Activated T-cell treated with anti-CD3 and anti-CD28 coated beads, Interleukin-2, amount 50 U/mL, for 72 hours (primary cell): ENCODE data around the gene CNTFR. TPM values are rescaled to one million over a fixed set of nuclear protein-coding genes. Genes with fewer than 3 reads are reported as not detected.

Experiments used
- ATAC-seq, 2 donors: fragments of 150-1000 bp; cut with Tn5 transposase; replicated peaks in 1 of 2; 2 replicates each; pipeline ENCODE4 v1.10.0; 2021; ENCODE audit warnings: moderate library complexity in 2 of 2, mild to moderate bottlenecking in 1 of 2
- DNase-seq, 2 donors: peaks; one replicate each; pipeline ENCODE4 v3.0.0; 2021 to 2022; ENCODE audit warnings: mixed read lengths in 1 of 2
- H3K27ac Mint-ChIP-seq: one replicate; pipeline ENCODE4 v1.8.0; 2022; ENCODE audit warnings: mild to moderate bottlenecking, moderate library complexity, mixed read lengths
- H3K27me3 Mint-ChIP-seq: one replicate; pipeline ENCODE4 v1.8.0; 2022; ENCODE audit warnings: low read depth, mixed read lengths
- H3K36me3 Mint-ChIP-seq, 2 donors: one replicate each; pipeline ENCODE4 v1.8.0; 2022; ENCODE audit warnings: mixed read lengths in 2 of 2, mild to moderate bottlenecking in 1 of 2; ENCODE audit not compliant: insufficient read depth in 2 of 2
- H3K4me1 Mint-ChIP-seq: one replicate; pipeline ENCODE4 v1.8.0; 2022; ENCODE audit warnings: low read depth, mixed read lengths
- H3K4me3 Mint-ChIP-seq, 2 donors: one replicate each; pipeline ENCODE4 v1.8.0; 2022; ENCODE audit warnings: mild to moderate bottlenecking in 2 of 2, mixed read lengths in 2 of 2, moderate library complexity in 2 of 2
- H3K9me3 Mint-ChIP-seq, 2 donors: one replicate each; pipeline ENCODE4 v1.8.0; 2022; ENCODE audit warnings: mixed read lengths in 2 of 2
- total RNA-seq, 2 donors: library from RNA; stranded (reverse); gene quantifications; one replicate each; pipeline ENCODE4 v1.2.3, GENCODE V29; 2022

Gene CNTFR
- total RNA-seq, 2 donors from 2014 or later, result not detected

DNA sequence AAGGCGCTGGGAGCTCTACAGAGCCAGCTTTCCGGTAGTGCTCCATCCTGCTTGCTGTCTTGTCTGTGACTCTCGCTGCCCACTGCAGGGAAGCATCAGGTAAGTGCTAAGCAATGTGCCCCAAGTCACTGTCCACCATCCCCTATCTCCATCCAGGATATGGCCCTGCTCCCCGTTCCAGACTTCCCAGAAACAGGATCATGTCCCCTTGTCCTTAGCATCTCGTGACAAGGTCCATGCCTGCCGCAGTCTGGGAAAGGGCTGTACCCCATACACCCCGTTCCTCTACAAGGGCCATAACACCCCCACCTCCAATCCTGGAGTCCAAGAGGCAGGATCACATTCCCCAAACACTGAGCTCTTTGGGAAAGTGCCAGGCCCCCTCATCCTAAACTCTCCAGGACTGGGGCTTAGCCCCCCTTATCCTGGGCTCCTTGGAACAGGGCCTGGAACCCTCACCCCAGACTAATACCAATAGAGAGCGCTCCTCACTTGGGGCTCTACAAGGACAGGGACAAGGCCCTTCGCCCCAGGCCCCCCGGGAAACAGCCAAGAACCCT is 21.8 kb upstream of the CNTFR start:
- no peak for DNase-seq
- H3K4me3 Mint-ChIP-seq, result peak overlapping the region; percentile 93 to 95

DNA sequence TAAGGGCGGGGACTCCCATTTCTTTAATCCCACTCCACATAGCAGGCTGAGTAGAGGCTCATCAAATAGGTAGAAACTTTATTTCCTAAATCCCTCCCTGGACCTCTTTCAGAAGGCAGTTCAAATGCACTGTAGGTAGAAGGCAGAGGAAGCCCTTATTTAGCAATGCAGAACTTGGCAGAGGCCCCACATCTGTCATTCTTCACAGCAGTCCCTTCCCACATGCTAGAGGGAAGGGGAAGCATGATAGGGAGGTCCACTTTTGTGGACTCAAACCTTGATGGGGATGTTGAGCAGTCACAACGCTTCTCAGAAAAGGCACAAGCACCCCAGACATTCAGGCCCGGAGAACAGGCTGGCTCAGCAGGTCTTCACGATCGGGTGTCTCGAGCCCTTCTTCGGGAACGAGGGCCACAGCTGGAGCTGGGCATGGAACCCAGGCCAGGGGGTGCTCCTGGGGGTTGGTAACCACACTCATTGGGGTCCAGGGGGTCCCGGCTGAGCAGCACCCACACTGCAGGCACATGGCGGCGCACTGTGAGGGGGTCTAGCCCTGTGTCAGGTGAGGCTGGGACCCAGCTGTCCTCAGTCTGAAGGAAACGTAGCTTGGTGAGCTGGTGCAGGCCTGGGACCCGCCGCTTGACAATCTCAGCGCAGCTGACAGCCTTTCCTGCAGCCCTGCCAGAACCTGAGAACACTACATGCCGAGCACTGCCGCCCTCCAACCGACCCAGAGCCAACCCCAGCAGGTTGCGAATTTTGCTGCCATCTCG is 21.1 kb upstream of the CNTFR start:
- Mint-ChIP-seq H3K27ac (no peak overlapping the region), H3K9me3 (no peaks in the 10 kb centered on the region), H3K36me3 (peaks cover 0 to 3% of the 10 kb centered on the region in 2 donors), H3K4me3 (peak overlapping the region; percentile 93 to 95), H3K27me3 (no peaks in the 10 kb centered on the region), H3K4me1 (peaks cover 22% of the 10 kb centered on the region)
- ATAC-seq (no peak), DNase-seq (no peak)

More for the DNA sequence above, 21.8 kb upstream of the CNTFR start:
- H3K36me3 Mint-ChIP-seq, result peaks cover 0 to 5% of the 10 kb centered on the region in 2 donors
- no peaks in the 10 kb centered on the region for H3K27me3 Mint-ChIP-seq
- H3K27ac Mint-ChIP-seq, result peak overlapping the region; percentile 95
- no peaks in the 10 kb centered on the region for H3K9me3 Mint-ChIP-seq
- peak in 1 of 2 donors; percentile 3 for ATAC-seq
- H3K4me1 Mint-ChIP-seq, result peaks cover 22% of the 10 kb centered on the region

DNA sequence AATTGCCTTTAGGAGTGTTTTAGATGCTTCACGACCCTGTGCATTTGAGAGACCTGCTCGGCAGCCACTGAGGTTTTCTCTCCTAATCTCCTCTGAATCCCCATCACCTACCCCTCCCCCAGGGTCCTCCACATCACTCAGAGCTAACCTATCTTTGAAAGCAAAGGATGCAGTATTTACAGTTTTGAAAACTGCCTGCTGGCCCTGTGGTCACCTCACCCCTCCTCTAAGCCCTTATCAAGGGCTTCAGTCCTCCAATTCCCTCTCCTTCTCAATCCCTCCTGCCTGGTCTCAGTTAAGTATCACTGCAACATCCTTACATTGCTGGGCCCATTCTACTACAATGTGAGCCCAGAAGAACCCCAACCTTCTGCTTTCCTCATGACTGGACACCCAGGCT is 17.8 kb upstream of the CNTFR start:
- Mint-ChIP-seq H3K36me3 (peaks cover 0 to 3% of the 10 kb centered on the region in 2 donors), H3K27ac (no peak overlapping the region), H3K27me3 (no peaks in the 10 kb centered on the region), H3K9me3 (no peaks in the 10 kb centered on the region), H3K4me3 (no peak overlapping the region), H3K4me1 (peaks cover 12% of the 10 kb centered on the region)
- DNase-seq (no peak), ATAC-seq (no peak)

DNA sequence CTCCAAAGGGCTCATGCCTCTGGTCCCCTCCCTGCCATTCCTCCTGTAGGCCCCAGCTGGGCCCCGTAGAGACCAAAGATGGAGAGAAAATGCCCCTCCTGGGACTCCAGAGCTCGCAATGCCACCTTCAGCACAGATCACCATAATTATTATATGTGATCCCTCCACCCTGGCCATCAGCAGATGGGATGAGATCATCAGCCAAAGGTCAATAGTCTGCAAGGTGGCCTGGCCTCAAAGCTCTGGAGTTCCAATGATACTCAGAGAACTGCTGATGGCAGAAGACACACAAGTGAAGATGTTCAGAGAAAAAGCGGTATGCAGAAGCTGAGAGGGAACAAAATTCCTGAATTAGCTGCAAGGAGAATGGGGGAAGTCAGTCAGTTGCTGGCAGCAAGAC is 17.4 kb upstream of the CNTFR start:
- Mint-ChIP-seq H3K4me1 (peaks cover 8% of the 10 kb centered on the region), H3K27ac (no peak overlapping the region), H3K9me3 (no peaks in the 10 kb centered on the region), H3K36me3 (peaks cover 0 to 3% of the 10 kb centered on the region in 2 donors), H3K4me3 (no peak overlapping the region), H3K27me3 (no peaks in the 10 kb centered on the region)
- ATAC-seq, result no peak
- no peak for DNase-seq

DNA sequence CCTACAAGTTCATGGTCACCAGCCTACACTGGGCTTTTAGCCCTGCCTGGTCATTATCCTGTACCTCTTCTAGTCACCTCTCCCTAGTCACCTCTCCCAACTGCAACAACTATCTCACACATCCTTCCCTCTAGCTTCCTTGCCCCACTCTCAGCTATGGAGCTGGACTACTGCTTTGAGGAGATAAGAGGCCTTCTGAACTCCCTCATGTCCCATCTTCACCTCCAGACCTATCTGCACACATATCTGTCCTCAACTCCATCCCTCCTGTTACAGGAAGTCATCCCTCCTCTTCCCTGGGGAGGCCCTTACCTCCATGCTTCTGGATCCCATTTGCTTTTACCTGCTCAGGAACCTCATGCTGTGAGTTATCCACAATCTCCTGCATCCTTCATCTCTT is 16.7 kb upstream of the CNTFR start:
- H3K4me1 Mint-ChIP-seq, result peaks cover 3% of the 10 kb centered on the region
- DNase-seq, result no peak
- H3K27ac Mint-ChIP-seq, result no peak overlapping the region
- H3K4me3 Mint-ChIP-seq, result no peak overlapping the region
- no peaks in the 10 kb centered on the region for H3K9me3 Mint-ChIP-seq
- H3K36me3 Mint-ChIP-seq, result peaks cover 0 to 3% of the 10 kb centered on the region in 2 donors
- H3K27me3 Mint-ChIP-seq, result no peaks in the 10 kb centered on the region
- ATAC-seq, result no peak

DNA sequence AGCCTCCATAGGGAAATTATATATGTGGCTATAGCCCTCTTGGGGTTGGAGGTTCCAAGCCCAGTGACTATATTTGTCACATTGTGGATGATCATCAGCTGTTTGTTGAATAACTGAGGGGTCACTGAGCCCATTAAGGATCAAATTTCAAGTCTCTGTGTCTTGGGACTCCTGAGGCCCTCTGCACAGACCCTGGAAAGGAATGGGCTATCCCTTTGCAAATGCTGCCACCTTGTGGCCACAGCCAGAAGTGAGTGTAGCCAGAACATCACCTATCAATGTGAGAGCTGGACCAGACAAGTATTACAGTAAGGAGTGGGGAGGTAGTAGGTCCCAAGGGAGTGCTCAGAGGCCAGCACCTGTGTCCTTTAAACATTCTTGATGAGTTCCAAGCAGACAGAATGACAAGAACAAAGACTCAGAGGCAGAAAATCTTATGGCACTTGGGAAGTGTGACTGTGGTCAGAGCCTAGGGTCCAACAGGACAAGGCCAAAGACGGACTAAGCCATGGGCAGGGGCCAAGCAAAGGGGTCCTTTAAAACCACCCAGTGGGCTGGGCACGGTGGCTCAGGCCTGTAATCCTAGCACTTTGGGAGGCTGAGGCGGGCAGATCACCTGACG is 14.2 kb upstream of the CNTFR start:
- H3K4me1 Mint-ChIP-seq, result no peaks in the 10 kb centered on the region
- DNase-seq (peak; percentile 80 to 82), ATAC-seq (peak; percentile 88 to 89)
- H3K27ac Mint-ChIP-seq, result no peak overlapping the region
- no peaks in the 10 kb centered on the region for H3K27me3 Mint-ChIP-seq
- no peaks in the 10 kb centered on the region for H3K9me3 Mint-ChIP-seq
- H3K36me3 Mint-ChIP-seq, result no peaks in the 10 kb centered on the region
- H3K4me3 Mint-ChIP-seq, result no peak overlapping the region

DNA sequence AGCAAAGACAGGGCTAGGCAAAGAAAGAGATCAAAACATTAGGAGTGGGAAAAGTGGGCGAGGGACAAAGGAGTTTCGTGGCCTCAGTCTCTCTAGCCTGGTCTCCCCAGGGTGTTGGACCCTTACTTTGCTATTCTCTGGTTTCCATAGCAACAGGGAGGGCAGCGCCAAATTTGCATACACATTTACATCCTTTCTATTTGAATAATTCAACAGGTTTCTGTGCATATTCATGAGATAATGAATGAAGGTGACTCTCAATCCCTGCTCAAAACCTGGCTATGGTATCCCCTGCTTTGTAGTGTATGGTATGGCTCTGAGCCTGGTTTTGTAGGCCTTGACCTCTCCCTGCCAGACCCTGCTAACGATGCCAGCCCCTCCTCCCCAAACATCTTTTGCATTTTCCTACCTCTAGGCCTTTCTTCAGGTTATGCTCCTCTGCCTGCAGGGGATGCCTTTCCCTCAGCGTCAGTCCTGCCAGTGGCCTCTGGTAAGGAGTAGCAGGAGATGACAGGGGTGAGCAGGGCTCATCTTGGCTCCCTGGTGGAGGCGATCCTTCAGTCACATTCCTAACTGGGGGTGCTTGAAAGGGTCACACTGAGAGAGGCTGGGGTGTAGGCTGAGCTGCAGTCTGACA is 12.5 kb upstream of the CNTFR start:
- no peak for ATAC-seq
- no peak for DNase-seq
- no peaks in the 10 kb centered on the region for H3K9me3 Mint-ChIP-seq
- no peak overlapping the region for H3K27ac Mint-ChIP-seq
- H3K4me1 Mint-ChIP-seq, result no peaks in the 10 kb centered on the region
- H3K36me3 Mint-ChIP-seq, result no peaks in the 10 kb centered on the region
- no peaks in the 10 kb centered on the region for H3K27me3 Mint-ChIP-seq
- H3K4me3 Mint-ChIP-seq, result no peak overlapping the region

DNA sequence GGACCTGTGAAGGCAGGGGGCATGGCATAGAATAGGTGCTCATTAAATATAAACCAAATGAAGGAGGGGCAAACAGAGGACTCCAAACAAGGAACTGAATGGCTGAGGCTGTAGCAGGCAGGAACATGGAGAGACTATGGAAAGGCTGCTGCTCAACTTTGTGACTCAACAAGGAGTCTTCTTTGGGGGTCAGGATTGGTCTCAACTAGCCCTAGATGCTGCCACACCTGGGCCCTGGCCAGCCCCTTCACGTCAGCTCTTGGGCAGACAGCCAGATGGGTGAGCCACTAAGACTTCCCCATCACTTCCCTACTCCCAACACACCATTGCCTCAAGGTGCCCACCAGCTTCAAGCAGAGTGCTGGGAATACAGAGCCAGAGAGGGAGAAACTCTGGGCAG is 11.4 kb upstream of the CNTFR start:
- peaks cover 8% of the 10 kb centered on the region for H3K27me3 Mint-ChIP-seq
- DNase-seq (no peak), ATAC-seq (no peak)
- no peak overlapping the region for H3K27ac Mint-ChIP-seq
- no peaks in the 10 kb centered on the region for H3K9me3 Mint-ChIP-seq
- no peaks in the 10 kb centered on the region for H3K36me3 Mint-ChIP-seq
- no peaks in the 10 kb centered on the region for H3K4me1 Mint-ChIP-seq
- H3K4me3 Mint-ChIP-seq, result no peak overlapping the region

DNA sequence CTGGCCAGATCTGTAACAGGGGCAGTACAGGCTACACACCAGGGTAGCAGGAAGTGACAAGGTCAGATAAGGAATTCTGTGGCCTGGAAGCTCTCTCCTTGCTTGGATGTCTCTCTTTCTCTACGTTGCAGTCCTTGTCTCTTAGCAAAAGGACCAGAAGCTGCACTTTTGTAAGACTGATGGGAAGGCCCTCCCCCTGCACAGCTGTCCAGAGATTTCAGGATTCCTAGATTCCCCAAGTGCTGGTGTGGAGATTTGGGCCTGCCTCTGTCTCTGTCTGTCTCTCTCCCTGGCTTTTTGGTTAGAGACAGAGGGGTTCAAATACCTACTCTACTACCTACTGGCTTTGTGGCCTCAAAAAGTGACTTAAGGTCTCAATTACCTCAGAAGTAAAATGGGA is 10.0 kb upstream of the CNTFR start:
- Mint-ChIP-seq H3K4me3 (no peak overlapping the region), H3K36me3 (no peaks in the 10 kb centered on the region), H3K27me3 (peaks cover 8% of the 10 kb centered on the region), H3K27ac (no peak overlapping the region), H3K9me3 (no peaks in the 10 kb centered on the region), H3K4me1 (no peaks in the 10 kb centered on the region)
- ATAC-seq (no peak), DNase-seq (no peak)

DNA sequence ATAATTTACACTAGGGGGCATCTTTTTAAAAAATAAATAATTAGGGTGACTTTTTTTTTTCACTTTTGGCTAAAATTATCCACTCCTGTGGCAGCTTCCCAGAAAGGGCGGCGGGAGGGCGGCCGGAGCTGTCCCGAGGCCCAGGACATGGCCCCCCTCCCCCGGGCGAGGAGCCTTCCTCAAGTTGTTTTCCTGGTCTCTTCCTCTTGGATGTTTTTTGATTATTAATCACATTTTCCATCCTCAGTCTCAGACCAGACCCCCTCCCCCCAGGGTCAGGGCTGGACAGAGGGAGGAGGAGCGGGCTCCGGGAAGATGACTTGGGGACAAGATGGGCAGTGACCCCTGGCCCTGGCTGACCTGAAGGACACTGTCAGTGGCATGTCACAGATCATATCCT is 4.7 kb upstream of the CNTFR start:
- DNase-seq (no peak), ATAC-seq (no peak)
- Mint-ChIP-seq H3K27me3 (peaks cover 47% of the 10 kb centered on the region), H3K9me3 (no peaks in the 10 kb centered on the region), H3K27ac (no peak overlapping the region), H3K36me3 (no peaks in the 10 kb centered on the region), H3K4me1 (peaks cover 23% of the 10 kb centered on the region), H3K4me3 (no peak overlapping the region)

DNA sequence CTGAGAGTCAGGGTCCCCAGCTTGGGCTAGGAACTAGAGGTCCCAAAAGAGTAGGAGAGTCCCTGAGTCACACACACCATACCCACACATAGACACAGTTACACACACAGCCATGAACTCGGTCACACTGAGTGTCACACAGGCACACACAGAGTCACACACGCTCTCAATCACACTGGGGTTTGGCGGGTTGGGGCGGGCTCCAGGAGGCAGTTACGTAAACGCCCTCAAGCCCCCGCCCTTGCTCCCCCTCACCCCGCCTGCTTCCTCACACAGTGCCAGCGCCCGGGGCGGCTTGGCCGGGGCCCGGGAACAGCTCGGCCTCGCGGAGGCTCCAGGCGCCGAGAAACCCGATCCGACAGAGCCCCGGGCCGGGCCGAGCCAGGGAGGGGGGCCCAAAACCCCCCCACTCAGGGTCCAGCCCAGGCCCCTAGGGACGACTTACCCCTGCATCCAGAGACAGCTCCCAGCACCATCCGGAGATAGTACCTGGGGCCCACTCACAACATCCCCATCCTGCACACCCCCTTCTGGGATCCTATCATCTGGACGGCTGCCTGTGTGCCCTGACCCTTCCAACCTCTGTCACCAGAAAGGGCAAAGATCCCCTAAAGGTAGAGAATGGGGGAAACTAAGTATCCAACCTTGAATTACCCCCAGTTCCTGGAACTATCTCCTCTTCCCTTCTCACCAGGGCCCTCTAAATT is 3.5 kb upstream of the CNTFR start:
- no peaks in the 10 kb centered on the region for H3K9me3 Mint-ChIP-seq
- ATAC-seq, result peak in 1 of 2 donors; percentile 16
- no peak overlapping the region for H3K27ac Mint-ChIP-seq
- peak overlapping the region in 1 of 2 donors; percentile 17 for H3K4me3 Mint-ChIP-seq
- H3K27me3 Mint-ChIP-seq, result peaks cover 58% of the 10 kb centered on the region
- peaks cover 33% of the 10 kb centered on the region for H3K4me1 Mint-ChIP-seq
- DNase-seq, result no peak
- H3K36me3 Mint-ChIP-seq, result no peaks in the 10 kb centered on the region

DNA sequence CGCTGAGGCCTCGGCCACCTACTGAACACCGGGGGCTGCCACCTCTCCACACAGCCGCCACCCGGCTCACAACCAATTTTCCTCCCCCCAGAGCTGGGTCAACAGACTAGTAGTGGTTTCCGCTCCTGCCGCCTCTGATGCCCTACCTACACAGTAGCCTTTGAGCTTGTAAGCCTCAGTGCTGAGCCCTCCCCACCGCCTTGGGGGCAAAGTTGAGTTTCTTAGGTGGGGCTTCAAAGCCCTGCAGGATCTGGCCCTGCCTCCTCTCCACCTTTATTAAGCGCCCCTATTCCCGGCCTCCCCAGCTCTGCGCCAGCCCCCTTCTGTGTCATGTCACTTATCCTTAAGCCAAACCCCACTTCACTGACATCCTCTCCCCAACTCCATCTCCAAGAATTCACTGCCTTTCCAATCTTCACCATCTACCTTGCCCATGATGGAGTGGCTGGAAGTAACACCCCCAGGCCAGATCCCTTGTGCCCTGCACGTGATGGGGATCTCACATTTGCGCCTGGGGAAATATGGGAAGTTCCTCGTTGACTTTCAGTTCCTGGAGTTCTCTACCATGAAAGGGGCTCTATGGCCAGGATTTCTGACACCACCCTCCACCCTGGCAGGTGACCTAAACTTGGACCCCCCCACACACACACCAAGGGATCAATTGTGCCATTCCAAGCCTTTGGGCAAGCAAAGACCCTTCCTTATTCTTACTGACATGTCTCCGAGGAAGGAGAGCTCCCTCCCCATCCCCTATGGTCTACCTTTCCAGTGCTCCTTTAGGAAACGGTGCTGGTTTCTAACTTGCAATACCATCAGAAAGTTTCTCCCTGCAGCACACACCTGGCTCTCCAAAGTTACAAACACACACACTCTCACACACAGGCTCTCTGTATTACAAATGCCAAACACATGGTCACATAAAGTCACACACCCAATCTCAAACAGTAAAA is 2.7 kb upstream of the CNTFR start:
- no peak overlapping the region for H3K27ac Mint-ChIP-seq
- no peak for ATAC-seq
- H3K27me3 Mint-ChIP-seq, result peaks cover 66% of the 10 kb centered on the region
- no peaks in the 10 kb centered on the region for H3K36me3 Mint-ChIP-seq
- H3K4me3 Mint-ChIP-seq, result peak overlapping the region; percentile 73 to 83
- H3K4me1 Mint-ChIP-seq, result peaks cover 33% of the 10 kb centered on the region
- no peaks in the 10 kb centered on the region for H3K9me3 Mint-ChIP-seq
- DNase-seq, result no peak
